ENCODE results near the gene GTSF1L. TPM values are rescaled to one million over a fixed set of nuclear protein-coding genes. Genes with fewer than 3 reads are reported as not detected.

The GTSF1L gene
- total RNA-seq, 3 donors from 2014 or later = not detected

- H3K4me3 ChIP-seq = no peak overlapping the region
- DNase-seq (ENCODE audit: low spot score in 2 of 2) = no peak
- H3K27ac ChIP-seq = no peak overlapping the region
- intact Hi-C loops (cut with DNase I; ENCODE audit: low total_unique reads) = no loop called here
- no peaks in the 10 kb centered on the region for H3K27me3 ChIP-seq
- no peaks in the 10 kb centered on the region for H3K4me1 ChIP-seq
- TF ChIP-seq CTCF (IDR thresholded peaks at IDR 0.05) (no peak), POLR2A (IDR thresholded peaks at IDR 0.05) (no peak), POLR2AphosphoS5 (IDR thresholded peaks at IDR 0.05) (no peak)
- H3K9me3 ChIP-seq = no peaks in the 10 kb centered on the region
- H3K36me3 ChIP-seq = no peaks in the 10 kb centered on the region
These were observed 10.7 kb downstream of the GTSF1L start for GRCh38 chr20:43716123-43716522.

GRCh38 chr20:43715511-43715910 lies 11.3 kb downstream of the GTSF1L start:
- intact Hi-C loops (cut with DNase I; ENCODE audit: low total_unique reads) = no loop called here
- no peak for DNase-seq (ENCODE audit: low spot score in 2 of 2)
- no peaks in the 10 kb centered on the region for H3K9me3 ChIP-seq
- H3K27me3 ChIP-seq = no peaks in the 10 kb centered on the region
- TF ChIP-seq POLR2A (IDR thresholded peaks at IDR 0.05) = no peak
- TF ChIP-seq POLR2AphosphoS5 (IDR thresholded peaks at IDR 0.05) = no peak
- no peaks in the 10 kb centered on the region for H3K36me3 ChIP-seq
- H3K27ac ChIP-seq = no peak overlapping the region
- no peak overlapping the region for H3K4me3 ChIP-seq
- H3K4me1 ChIP-seq = no peaks in the 10 kb centered on the region

GRCh38 chr20:43715044-43715443 lies 11.8 kb downstream of the GTSF1L start:
- Histone ChIP-seq H3K27ac (no peak overlapping the region), H3K9me3 (no peaks in the 10 kb centered on the region), H3K27me3 (no peaks in the 10 kb centered on the region), H3K4me3 (no peak overlapping the region), H3K4me1 (no peaks in the 10 kb centered on the region), H3K36me3 (no peaks in the 10 kb centered on the region)
- TF ChIP-seq CTCF (IDR thresholded peaks at IDR 0.05) (no peak), POLR2A (IDR thresholded peaks at IDR 0.05) (no peak), POLR2AphosphoS5 (IDR thresholded peaks at IDR 0.05) (no peak)
- intact Hi-C loops (cut with DNase I; ENCODE audit: low total_unique reads) = no loop called here
- DNase-seq (ENCODE audit: low spot score in 2 of 2) = no peak

- H3K36me3 ChIP-seq = no peaks in the 10 kb centered on the region
- H3K4me1 ChIP-seq = no peaks in the 10 kb centered on the region
- intact Hi-C loops (cut with DNase I; ENCODE audit: low total_unique reads) = no loop called here
- DNase-seq (ENCODE audit: low spot score in 2 of 2) = no peak
- H3K27ac ChIP-seq = no peak overlapping the region
- H3K27me3 ChIP-seq = no peaks in the 10 kb centered on the region
- TF ChIP-seq POLR2A (IDR thresholded peaks at IDR 0.05) (no peak), POLR2AphosphoS5 (IDR thresholded peaks at IDR 0.05) (no peak), CTCF (IDR thresholded peaks at IDR 0.05) (no peak)
- H3K9me3 ChIP-seq = no peaks in the 10 kb centered on the region
- no peak overlapping the region for H3K4me3 ChIP-seq
These were observed 15.6 kb downstream of the GTSF1L start for GRCh38 chr20:43711098-43711654.

GRCh38 chr20:43710370-43711044 lies 16.3 kb downstream of the GTSF1L start:
- intact Hi-C loops (cut with DNase I; ENCODE audit: low total_unique reads) = no loop called here
- TF ChIP-seq CTCF (IDR thresholded peaks at IDR 0.05) = no peak
- TF ChIP-seq POLR2AphosphoS5 (IDR thresholded peaks at IDR 0.05) = no peak
- TF ChIP-seq POLR2A (IDR thresholded peaks at IDR 0.05) = no peak
- DNase-seq (ENCODE audit: low spot score in 2 of 2) = no peak

More at GRCh38 chr20:43710370-43711044, 16.3 kb downstream of the GTSF1L start:
- no peak overlapping the region for H3K27ac ChIP-seq
- H3K36me3 ChIP-seq = no peaks in the 10 kb centered on the region
- H3K4me3 ChIP-seq = no peak overlapping the region
- H3K9me3 ChIP-seq = no peaks in the 10 kb centered on the region
- no peaks in the 10 kb centered on the region for H3K4me1 ChIP-seq
- H3K27me3 ChIP-seq = no peaks in the 10 kb centered on the region

Data from breast epithelium (tissue), 4 donors.